HUDEP-2 (cell line): ENCODE results near the gene SRPK1.

Experiments used
- DNase-seq, 76 experiments: peaks; one replicate each; lab custom pipeline; 2025; ENCODE audit not compliant: unreplicated experiment in 76 of 76; lab: John Stamatoyannopoulos, UW

The SRPK1 gene

GRCh38 chr6:35905141-35905785 is 15.6 kb downstream of the SRPK1 start:
- DNase-seq: no peak

DNA sequence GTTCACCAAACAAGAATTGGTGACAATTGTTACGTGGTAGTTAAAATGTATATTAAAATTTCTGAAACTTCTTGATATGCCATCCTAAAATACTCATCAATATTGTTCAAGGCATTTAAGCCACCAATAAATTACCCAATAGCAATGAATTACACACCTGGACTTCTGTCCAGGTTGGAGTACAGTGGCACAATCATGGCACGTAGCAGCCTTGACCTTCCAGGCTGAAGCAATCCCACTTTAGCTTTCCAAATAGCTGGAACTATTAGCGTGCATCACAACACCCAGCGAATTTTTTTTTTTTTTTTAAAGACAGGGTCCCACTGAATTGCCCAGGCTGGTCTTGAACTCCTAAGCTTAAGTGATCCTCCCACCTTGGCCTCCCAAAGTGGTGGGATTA is 17.2 kb downstream of the SRPK1 start:
- DNase-seq: no peak

- DNase-seq: no peak
Observed at GRCh38 chr6:35900448-35900847, 20.4 kb downstream of the SRPK1 start.

DNA sequence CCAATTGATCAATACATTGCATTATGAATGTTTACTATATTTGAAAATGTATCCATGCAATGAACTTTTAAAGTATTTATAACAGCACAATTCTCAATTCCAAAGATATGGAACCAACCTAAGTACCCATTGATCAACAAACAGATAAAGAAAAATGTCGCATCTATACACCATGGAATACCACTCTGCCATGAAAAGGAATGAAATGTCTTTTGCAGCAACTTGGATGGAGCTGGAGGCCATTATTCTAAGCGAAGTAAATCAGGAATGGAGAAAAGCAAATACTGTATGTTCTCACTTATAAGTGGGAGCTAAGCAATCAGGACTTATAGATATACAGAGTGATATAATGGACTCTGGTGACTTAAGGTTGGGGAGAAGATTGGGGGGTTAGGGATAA is 22.9 kb downstream of the SRPK1 start:
- no peak for DNase-seq

DNA sequence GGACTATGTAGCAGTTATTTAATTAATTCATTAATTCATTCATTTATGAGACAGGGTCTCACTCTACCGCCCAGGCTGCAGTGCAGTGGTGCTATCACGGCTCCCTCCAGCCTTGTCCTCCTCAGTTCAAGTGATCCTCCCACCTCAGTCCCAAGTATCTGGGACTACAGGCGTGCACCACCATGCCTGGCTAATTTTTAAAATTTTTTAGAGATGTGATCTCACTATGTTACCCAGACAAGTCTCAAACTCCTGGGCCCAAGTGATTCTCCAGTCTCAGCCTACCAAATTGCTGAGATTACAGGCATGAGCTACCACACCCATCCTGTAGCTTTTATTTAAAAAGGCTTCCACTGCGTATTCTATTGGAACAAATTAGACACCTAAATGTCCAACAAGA is 23.4 kb downstream of the SRPK1 start:
- no peak for DNase-seq

GRCh38 chr6:35897036-35897435 is 23.9 kb downstream of the SRPK1 start:
- DNase-seq: no peak

DNA sequence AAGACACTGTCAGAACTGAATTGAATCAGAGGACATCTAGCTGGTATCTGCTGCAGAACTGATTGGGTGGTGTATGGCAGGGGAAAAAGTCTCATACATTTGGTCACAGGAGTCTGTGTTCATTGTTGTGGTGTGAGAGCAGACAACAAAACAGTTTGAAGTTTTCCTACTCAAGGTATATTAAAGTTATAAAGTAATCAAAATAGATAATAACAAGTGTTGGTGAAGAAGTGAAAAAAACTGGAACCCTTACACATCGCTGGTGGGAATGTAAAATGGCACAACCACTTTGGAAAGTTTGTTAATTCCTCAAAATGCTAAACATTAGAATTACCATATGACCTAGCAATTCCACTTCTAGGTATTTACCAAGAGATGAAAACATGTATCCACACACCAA is 24.7 kb downstream of the SRPK1 start:
- no peak for DNase-seq

GRCh38 chr6:35895560-35895959 is 25.3 kb downstream of the SRPK1 start:
- DNase-seq: no peak

DNA sequence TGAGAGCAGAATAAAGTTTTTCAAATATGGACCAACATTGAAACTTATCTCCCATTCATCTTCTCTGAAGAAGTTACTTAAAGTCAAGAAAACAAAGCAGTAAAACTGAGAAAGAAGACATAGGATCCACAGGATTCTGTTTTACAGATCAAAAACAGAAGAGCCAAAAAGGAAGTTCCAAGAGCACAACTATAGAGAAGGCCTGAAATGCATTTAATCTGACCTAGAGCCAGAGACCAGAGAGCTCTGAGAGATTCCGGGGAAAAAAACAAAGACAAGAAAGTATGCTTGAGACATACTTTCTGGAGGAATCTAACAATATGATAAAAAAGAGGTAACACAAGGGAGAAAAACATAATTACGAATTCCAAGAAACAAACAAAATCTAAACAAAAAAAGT is 26.1 kb downstream of the SRPK1 start:
- DNase-seq: no peak

- no peak for DNase-seq
Observed at GRCh38 chr6:35893246-35893645, 27.7 kb downstream of the SRPK1 start.

GRCh38 chr6:35892482-35892881 is 28.4 kb downstream of the SRPK1 start:
- no peak for DNase-seq

DNA sequence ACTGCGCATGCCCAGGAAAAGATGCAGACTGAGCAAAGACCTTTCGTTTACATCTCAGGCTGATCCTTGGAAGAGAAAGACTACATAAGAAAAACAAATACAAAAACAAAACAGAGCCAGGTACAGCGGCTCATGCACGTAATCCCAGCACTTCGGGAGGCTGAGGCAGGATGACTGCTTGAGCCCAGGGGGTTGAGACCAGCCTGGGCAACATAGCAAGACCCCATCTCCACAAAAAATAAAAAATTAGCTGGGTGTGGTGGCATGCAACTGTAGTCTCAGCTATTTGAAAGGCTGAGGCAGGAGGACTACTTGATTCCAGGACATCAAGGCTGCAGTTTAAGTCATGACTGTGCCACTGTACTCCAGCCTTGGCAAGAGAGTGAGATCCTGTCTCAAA is 41.7 kb downstream of the SRPK1 start:
- DNase-seq: no peak

DNA sequence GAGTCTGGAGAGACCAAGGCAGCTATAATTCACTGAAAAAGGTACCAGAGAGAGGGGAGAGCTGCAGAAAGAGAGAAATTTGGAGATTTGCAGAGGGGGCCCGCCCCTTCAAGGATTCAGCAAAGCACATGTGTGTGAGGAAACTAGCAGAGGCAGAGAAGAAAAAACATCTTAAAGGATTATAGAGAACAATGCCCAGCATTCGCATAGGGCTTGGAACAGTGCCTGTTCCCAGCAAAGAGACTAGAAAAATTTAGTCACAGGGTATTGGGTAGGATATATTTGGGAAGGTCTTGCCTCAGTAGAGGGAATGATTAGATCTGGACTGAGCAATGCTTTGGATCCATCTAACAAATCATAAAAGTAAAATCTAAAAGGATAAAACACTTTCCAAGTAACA is 44.0 kb downstream of the SRPK1 start:
- no peak for DNase-seq

- DNase-seq: no peak
Observed at GRCh38 chr6:35874730-35875129, 46.2 kb downstream of the SRPK1 start.

DNA sequence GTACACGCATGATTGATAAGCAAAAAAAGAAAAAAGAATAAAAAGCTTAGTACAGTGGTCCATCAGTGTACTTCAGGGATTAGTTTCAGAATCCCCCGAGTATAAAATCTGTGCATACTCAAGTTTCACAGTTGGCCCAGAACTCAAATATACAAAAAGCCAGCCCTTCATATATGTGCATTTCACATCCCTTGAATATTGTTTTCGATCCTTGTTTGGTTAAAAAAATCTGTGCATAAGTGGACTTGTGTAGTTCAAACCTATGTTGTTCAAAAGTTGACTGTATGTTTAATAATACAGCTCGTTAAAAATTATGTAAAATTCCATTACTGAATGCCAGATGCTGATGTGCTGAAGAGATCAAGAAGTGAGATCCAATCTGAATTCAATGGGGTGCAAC is 61.5 kb downstream of the SRPK1 start:
- DNase-seq: no peak

GRCh38 chr6:35857853-35858252 is 63.0 kb downstream of the SRPK1 start:
- DNase-seq: no peak

DNA sequence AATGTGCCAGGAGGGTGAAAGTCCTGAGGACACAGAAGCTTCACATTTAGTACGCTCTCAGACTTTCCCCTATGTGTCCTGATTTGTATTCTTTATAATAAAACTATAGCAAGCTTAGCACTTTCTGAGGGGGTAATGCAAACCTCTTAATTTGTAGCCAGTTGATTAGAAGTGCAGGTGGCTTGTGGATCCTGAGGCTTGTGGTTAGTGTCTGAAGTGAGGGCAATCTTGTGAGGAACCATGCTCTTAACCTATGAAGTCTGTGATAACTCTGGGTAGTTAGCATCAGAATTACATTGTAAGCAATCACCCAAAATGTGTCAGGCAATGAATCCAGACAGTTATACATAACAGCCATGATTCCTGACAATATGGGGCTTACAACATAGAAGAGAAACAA is 64.6 kb downstream of the SRPK1 start:
- no peak for DNase-seq

DNA sequence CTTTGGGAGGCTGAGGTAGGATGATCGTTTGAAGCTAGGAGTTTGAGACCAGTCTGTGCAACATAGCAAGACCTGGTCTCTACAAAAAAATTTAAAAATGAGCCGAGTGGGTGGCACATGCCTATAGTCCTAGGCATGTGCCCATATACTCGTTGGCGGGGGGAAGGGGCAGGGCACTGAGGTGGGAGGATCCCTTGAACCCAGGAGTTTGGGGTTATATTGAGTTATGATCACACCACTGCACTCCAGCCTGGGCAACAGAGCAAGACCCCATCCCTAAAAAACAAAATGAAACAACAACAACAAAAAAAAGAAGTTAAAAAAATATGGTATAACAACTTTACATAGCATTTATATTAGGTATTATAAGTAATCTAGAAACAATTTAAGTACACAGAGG is 67.9 kb downstream of the SRPK1 start:
- DNase-seq: no peak

GRCh38 chr6:35850208-35850607 is 70.7 kb downstream of the SRPK1 start:
- no peak for DNase-seq

- no peak for DNase-seq
Observed at GRCh38 chr6:35844290-35844689, 76.6 kb downstream of the SRPK1 start.

GRCh38 chr6:35842381-35842780 is 78.5 kb downstream of the SRPK1 start:
- DNase-seq: no peak

DNA sequence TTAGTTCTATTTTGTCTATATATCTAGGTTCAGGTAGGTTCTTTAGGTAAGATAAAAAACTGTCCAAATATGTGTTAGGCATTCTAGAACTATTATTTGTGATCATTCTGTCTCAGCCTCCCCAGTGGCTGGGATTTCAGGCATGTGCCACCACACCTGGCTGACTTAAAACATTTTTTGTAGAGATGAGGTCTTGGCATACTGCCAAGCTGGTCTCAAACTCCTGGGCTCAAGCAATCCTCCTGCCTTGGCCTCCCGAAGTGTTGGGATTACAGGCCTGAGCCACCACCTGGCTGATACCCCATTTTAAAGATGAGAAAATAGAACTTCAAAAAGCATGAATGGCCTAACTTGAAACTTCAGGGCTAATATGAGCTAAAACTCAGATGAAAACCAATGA is 81.9 kb downstream of the SRPK1 start:
- DNase-seq: no peak

DNA sequence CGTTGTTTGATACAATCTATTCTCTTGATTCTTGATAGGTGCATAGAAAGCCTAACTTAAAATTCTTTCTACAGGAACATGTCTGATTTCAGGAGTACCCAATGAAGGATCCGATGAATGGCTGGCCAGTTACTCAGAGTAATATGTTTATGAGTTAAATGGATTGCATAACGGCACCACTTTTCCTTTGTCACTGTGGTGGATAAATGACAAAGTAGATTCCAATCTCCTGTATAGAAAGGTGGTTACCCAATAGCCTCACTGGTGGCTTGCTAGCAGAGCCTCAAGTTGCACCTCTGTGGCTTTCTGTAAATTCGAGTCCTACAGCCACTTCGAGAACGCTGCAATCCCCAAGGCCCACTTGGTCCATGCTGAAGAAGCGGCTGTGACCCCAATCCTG is 87.4 kb downstream of the SRPK1 start:
- no peak for DNase-seq
